Cardiac septum (tissue), 1 donor: Measurements from ENCODE around the gene TTLL7. TPM values are rescaled to one million over a fixed set of nuclear protein-coding genes. Genes with fewer than 3 reads are reported as not detected.
"Not testable (repeated sequence)": the region's sequence is repeated elsewhere in the genome, so short reads cannot be mapped to it uniquely, and the experiment has no call there.

Source experiments
- DNase-seq: peaks from one replicate; pipeline ENCODE4 v3.0.0-alpha.2; 2020; ENCODE audit warnings: low spot score
- intact Hi-C: fragments of 100-400 bp; cut with DNase I; formaldehyde crosslinking; loops from one replicate; pipeline ENCODE4 v1.14.0; 2022
- total RNA-seq: library from RNA; stranded (reverse); fragmentation: NEBNext Ultra II Directional; extraction: Animal tissue kit (Norgen Biotek cat#: 25700); gene quantifications from one replicate; pipeline ENCODE4 v1.2.1, GENCODE V29; 2021
- donor health status: DM: no; HTN: no; CAD: no.

Gene TTLL7
- total RNA-seq, 1 donor from 2014 or later, result 24.8 TPM

- intact Hi-C loops, result no loop called here
- DNase-seq, result peak; percentile 88
These were observed 436 bp upstream of the TTLL7 start for GRCh38 chr1:83999316-83999819.

- no peak for DNase-seq
- intact Hi-C loops, result no loop called here
These were observed 781 bp downstream of the TTLL7 start for GRCh38 chr1:83998205-83998497.

- intact Hi-C loops, result no loop called here
- DNase-seq, result no peak
These were observed 1.3 kb downstream of the TTLL7 start for GRCh38 chr1:83997631-83998030.

GRCh38 chr1:83996621-83997020 lies 2.3 kb downstream of the TTLL7 start:
- intact Hi-C loops, result no loop called here
- DNase-seq, result no peak

GRCh38 chr1:83996191-83996590 lies 2.7 kb downstream of the TTLL7 start:
- intact Hi-C loops, result no loop called here
- no peak for DNase-seq

- DNase-seq, result no peak
- intact Hi-C loops, result no loop called here
These were observed 3.3 kb downstream of the TTLL7 start for GRCh38 chr1:83995649-83996048.

- DNase-seq, result no peak
- intact Hi-C loops, result no loop called here
These were observed 4.8 kb downstream of the TTLL7 start for GRCh38 chr1:83994111-83994510.

GRCh38 chr1:83990734-83991133 lies 8.2 kb downstream of the TTLL7 start:
- intact Hi-C loops, result no loop called here
- DNase-seq, result no peak

GRCh38 chr1:83985048-83985447 lies 13.9 kb downstream of the TTLL7 start:
- intact Hi-C loops, result no loop called here
- no peak for DNase-seq

GRCh38 chr1:83983918-83984317 lies 15.0 kb downstream of the TTLL7 start:
- intact Hi-C loops, DNase-seq: not testable (repeated sequence)

- intact Hi-C loops, result no loop called here
- no peak for DNase-seq
These were observed 20.9 kb downstream of the TTLL7 start for GRCh38 chr1:83978056-83978455.

- no peak for DNase-seq
- intact Hi-C loops, result no loop called here
These were observed 22.0 kb downstream of the TTLL7 start for GRCh38 chr1:83976920-83977319.

GRCh38 chr1:83970802-83971201 lies 28.1 kb downstream of the TTLL7 start:
- intact Hi-C loops, result no loop called here
- no peak for DNase-seq

GRCh38 chr1:83970114-83970513 lies 28.8 kb downstream of the TTLL7 start:
- no peak for DNase-seq
- intact Hi-C loops, result no loop called here

GRCh38 chr1:83967336-83967735 lies 31.6 kb downstream of the TTLL7 start:
- intact Hi-C loops, result no loop called here
- no peak for DNase-seq

GRCh38 chr1:83964153-83964552 lies 34.8 kb downstream of the TTLL7 start:
- DNase-seq, result no peak
- intact Hi-C loops, result no loop called here

GRCh38 chr1:83961571-83962295 lies 37.2 kb downstream of the TTLL7 start:
- intact Hi-C loops, result no loop called here
- DNase-seq, result no peak

- intact Hi-C loops, result no loop called here
- no peak for DNase-seq
These were observed 38.2 kb downstream of the TTLL7 start for GRCh38 chr1:83960669-83961277.

GRCh38 chr1:83959824-83960498 lies 39.0 kb downstream of the TTLL7 start:
- no peak for DNase-seq

GRCh38 chr1:83958704-83959103 lies 40.2 kb downstream of the TTLL7 start:
- intact Hi-C loops, result no loop called here
- DNase-seq, result no peak

More at GRCh38 chr1:83959824-83960498, 39.0 kb downstream of the TTLL7 start:
- intact Hi-C loops, result no loop called here
